NCI-H2171 treated with DMSO at 0.1 percent for 48 hours (cell line): ENCODE results near the gene MYO1D.
A peak's percentile ranks its signal among the peaks of the same experiment; 100 is the strongest.
"Not testable (repeated sequence)": the region's sequence is repeated elsewhere in the genome, so short reads cannot be mapped to it uniquely, and the experiment has no call there.

Source experiments
- DNase-seq: peaks from one replicate; lab custom pipeline; 2025; lab: John Stamatoyannopoulos, UW

Gene MYO1D

DNA sequence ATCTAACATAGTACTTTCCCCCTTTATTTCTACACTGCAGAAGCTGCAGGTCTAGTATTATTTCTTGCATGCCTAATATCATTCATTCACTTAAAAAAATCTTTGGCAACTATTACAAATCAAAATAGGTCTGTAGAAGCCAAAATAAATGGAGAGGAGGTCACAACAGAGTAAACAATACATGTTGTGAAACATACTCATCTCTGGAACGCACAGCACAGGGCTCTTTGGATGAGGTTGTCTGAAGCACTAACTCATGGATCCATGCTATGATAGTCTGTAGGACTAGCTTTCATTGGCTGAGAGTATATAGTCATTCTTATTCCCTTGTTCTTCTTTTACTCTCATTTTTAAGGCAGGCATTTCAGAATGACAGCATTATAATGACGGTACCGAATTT, 21.3 kb downstream of the MYO1D start:
- DNase-seq, result no peak

DNA sequence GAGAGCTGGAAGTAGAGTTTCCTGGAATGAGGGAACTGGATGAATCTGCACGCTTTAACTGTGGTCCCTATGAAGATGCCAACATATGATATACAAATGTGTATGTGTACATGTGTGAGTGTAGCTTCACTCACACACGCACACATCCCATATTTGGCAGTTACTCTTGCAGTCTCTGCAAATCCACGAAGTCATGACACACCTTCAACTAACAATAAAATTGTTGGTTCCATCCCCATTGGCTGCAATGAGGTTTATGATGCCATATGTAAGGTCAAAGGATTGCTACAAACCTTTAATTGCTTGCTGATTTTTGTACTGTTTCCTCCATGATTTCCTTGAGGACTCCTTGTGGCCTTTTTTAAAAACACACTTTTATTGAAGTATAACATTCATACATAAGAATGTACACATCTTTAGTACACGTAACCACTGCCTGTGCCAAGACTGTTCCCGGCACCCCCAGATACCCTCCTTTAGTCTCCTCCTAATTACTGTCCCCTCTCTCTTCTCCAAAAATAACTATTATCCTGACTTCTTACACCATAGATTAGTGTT, 22.0 kb downstream of the MYO1D start:
- no peak for DNase-seq

DNA sequence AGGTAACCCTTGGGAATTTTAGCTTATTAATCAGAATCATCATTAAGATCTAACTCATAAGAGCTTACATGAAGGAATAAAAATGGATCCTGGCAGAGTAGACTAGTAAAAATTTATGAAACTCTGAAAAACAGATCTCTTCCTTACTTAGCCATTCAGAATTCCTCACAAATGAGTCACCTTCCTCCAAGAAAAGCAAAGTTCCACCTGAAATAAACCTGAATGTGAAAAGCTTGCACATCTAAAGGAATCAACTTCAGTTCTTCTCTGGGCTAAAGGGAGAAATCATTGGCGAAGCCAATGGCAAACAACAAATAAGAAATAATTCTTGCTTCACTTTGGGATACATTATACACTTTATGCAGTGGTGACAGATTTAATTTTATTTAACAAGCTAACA, 22.7 kb downstream of the MYO1D start:
- no peak for DNase-seq

DNA sequence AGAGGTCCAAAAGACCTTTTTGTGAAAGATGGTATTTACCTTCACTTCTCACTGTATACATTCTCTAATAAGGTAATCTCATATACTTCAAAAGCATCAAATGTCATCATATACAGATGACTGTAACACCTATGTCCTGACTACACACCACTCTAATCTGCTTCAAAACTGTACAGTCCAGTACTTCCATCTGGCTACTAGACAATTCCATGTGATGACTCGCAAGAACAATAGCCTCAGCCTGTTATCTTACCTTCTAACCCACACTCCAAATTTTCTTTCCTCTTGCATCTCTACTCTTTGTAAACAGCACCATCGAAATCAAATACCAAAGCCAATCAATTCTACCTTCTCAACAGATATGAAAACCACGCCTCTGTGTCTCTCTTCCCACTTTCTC, 24.1 kb downstream of the MYO1D start:
- no peak for DNase-seq

DNA sequence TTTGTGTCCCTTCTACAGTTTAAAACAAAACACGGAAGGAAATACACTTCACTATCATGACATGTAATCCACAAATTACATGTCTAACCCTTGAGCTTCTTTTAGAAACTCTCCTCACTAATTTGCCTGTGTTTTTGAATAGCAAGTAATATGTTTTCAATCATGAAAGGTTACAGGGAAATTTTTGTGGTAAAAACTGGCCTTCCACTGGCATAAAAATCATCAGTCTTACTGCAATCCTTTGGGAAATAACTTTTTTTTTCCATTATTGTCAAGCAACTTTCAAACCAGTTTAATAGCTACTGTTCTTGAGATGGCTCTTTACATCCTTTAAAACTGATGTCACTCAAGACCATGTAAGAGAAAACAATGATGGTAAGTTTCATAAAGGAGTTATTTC, 27.0 kb downstream of the MYO1D start:
- DNase-seq, result no peak

DNA sequence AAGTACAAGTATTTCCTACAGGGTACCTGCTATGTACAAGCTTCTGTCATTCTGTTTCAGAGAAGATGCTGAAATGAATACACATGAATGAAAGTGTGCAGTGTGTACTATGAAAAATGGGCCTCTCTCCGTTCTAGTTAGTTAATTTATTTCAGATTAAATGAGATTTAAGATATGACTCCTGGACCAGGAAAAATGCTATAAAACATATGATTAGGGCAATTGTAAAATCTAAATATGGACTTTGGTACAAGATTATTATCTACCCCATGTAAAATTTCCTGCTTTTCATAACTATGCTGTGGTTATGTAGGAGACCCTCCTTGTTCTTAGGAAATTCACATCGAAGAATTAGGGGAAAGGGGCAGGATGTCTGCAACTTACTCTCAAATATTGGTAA, 28.9 kb downstream of the MYO1D start:
- no peak for DNase-seq

DNA sequence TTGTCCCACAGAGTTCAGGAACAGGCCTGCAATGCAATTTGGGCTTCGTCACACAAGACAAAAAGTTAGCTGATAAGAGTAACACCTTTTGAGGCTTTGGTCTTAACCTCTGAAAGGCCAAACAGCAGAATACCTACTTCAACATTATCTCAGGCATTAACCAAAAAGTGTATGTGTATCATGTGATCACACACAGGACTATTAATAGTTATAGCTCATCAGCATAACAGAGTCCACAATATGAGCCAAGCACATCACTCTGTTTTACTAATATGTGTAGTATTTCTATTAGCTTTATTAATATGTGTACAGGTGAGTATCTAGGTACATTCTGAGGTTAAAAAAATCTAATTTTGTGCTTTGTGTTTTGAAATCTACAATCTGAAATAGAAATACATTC, 30.8 kb downstream of the MYO1D start:
- DNase-seq, result no peak

DNA sequence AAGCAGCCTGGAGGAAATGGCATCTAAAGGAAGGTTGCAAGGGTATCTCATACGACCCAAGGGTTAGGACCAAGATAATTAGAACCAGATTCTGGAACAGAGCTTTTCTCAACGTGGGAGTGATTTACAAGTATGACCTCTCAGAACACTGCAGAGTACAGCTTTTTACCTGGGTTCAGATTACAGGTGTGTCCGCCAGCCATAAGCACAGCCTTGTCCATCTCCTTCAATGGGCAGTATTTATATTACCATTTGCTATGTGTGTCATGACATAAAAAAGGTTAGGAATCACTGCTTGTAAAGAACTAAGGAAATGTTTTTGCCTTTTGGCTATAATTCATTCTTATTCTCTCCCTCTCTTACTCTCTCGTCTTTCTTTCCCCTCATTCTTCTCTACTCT, 36.7 kb downstream of the MYO1D start:
- no peak for DNase-seq

DNA sequence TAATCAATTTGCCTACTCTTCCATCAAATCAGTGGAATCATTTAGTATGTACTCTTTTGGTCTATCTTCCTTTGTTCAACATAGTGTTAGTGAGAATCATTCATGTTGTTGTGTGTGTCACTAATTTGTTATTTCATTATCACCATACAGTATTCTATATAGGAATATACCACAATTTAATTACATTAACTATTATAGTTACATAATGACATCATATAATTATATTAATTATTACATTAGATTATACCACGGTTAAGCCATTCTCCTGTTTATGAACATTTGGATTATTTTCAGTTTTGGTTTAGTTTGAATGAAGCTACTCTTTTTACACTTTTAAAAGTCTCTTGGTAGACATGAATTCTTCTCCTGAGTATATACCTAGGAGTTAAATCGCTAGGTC, 40.4 kb downstream of the MYO1D start:
- DNase-seq, result no peak

DNA sequence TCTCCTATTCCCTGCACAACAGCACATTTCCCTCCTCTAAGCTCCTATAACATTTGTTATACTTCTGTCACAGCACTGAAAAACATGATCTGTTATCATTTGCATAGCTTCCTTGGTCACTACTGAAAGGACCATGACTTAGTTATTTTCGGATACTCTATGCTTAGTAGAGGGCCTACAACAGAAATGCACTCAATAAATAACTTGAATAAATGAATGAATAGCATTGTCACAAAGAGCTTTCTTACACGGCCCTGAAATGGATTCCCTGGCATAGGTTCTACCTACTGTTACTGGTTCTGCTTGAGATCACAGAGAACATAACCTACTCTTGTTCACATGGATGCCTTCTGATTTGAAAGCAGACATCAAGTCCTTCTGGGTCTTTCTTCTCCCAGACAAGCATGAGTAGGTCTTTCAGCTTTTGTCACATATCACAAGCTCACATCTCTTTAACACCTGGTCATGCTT, 41.6 kb downstream of the MYO1D start:
- no peak for DNase-seq

DNA sequence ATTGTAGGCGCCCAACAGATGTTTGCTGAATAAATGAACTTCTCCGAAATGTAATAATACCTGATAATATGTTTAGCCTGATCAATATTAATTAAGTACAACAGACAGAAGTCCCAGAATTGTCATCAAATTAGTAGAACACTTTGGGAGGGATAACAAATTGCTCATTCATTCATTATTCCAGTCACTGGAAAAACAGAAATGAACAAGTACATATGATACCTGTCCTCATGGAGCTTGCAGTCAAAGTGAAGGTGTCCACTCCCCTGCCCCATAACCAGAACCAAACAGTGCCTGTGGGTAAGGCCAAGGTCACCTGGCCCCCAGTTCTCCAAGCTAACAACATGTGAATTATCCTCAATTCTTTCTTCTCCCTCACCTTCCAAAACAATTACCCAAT, 42.8 kb downstream of the MYO1D start:
- no peak for DNase-seq

DNA sequence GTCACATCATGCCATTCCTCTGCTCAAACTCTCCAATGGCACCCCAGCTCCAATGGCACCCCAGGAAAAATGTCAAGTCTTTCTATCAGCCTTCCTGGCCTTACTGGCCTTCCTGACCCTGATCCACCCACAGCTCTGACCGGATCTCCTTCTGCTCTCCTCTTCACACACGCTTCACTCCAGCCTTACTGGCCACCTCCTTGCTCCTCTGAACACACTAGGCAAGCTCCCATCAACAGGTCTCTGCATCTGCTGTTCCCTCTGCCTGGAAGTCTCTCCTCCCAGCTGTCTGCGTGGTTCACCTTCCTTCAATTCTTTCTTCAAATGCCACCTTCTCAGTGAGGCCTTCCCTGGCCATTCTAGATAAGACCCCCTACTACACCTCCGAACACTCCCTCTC, 43.4 kb downstream of the MYO1D start:
- no peak for DNase-seq

DNA sequence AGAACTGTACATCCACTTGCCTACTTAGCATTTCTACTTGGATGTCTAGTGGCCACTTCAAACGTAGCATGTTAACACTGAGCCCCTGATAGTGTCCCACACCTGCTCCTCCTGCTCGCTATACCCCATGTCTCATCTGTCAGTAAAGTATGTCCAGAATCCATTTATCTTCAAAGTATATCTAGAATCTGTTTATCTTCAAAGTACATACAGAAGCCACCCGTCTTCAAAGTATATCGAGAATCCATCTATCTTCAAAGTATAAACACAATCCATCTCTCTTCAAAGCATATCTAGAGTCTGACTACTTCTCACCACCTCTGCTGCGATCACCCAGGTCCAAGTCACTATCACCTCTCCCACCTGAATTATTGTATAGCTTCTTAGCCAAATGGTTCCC, 43.8 kb downstream of the MYO1D start:
- no peak for DNase-seq

DNA sequence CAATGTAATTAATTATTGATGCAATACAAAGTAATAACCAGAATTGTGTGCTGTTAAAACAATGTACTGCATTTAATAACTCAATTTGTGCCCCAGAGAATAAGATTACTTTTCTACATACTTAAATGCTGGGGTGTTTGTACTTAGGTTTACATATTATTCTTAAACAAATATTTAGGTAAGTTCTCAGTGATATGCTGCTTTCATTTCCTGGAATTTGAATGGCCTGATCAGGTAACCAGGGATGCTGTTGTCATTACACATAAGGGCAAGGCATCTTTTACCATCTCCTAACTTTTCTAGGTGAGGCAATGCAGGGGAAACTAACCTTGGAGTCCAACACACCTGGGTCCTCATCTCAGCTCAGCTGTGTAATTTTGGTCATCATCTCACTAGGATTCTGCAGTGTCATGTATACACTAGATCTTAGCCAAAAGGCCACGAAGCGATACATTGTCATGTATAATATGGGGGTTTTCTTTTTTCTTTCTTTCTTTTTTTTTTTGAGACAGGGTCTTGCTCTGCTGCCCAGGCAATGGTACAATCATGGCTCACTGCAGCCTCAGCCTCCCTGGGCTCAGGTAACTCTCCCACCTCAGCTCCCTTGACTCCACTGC, 45.2 kb downstream of the MYO1D start:
- DNase-seq, result no peak

DNA sequence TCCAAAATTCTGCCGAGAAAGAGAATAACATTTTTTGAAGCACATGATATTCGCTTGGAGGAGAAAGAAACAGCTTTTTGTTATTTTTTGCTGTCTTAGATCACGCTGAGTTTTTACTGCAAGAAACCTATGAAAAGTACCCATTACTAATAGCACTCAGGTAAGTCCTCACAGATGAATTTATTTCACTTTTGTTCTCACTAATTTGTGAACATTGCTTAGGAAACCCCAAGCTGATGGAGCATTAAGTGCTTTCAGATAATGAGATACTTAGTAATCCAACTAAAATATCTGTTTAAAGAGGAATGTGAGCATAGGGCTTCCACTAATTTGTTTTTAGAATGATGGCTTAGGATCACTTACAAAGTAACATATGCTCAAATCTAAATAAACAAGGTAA, 45.7 kb downstream of the MYO1D start:
- DNase-seq, result no peak

DNA sequence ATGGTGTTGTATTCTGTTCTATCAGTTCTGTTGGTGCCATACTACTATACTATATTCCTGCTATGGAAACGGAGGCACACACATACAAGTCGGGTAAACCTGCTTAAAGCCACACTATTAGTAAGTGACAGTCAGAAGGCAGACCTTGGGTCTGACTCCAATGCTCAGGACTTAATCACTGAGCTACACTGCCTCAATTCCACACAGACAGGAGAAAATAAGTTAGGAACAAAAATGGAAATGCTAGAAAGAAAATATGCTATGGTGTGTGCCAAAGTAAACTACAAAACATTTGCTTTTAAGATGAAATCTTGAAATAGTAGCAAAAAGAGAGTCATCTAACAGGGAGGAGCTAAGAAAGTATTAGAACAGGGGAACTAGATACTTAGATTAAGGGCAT, 48.1 kb downstream of the MYO1D start:
- no peak for DNase-seq

DNA sequence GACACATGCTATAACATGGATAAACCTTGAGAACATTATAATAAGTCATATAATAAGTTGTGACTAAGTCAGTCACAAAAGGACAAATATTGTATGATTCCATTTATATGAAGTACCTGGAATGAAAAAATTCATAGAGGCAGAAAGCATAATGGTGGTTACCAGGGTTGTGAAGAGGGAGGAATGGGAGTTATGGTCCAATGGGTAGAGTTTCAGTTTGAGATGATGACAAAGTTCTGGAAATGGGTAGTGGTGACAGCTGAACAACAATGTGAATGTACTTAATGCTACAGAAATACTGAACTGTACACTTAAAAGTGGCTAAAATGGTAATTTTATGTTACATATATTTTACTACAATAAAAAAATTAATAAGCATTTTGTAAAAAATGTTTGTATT, 49.7 kb downstream of the MYO1D start:
- peak; percentile 29 for DNase-seq

DNA sequence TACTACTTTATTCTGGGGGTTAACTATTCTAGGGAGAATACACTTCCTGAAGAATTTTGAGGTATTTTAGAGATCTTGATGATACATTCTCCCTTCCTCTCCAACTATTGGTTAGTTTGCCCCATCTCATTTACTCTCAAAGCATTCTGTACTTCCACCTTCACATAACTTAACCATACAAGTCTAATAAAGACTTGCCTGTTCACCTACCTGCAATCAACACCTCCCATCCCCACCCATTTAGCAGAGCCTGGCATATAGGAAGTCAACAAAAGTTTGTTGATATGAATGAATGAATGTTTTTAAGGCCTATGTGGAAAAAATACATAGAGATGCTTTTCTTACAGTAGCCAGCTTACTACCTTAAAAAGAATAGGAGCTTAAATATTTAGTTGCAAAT, 50.8 kb downstream of the MYO1D start:
- no peak for DNase-seq

DNA sequence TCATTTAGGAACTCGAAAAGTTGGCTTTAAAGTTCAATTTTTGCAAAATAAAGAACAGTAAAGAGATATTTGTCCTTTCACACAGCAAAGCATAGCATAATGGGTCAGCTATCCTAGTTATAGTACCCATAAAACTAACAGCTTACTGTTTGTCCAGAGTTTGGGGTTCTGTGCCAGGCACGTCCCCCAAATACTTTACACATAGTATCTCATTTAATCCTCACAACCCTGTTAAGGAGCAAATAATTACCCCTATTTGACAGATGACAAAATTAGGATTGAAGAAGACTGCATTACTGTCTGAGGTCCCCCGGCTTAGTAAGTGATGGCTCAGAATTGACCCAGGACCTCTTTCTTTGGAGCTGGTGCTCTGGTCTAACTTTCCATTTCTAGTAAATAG, 52.6 kb downstream of the MYO1D start:
- no peak for DNase-seq

DNA sequence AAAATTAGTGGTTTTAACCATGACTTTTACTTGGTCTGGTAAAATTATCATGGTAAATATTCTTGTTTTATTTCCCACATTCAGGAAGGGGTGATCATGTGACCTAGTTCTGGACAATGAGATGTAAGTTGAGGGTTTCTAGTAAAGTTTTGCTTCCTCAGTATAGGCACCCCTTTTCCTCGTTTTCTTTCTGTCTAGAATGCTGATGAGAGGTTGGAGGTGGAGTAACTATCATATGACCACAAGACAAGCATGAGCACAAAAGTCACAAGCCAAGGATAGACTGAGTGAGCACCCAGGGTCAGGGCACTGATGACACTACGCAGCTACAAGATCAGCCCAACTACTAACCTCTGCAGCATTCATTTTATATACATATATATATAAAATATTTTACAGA, 53.9 kb downstream of the MYO1D start:
- peak; percentile 18 for DNase-seq

DNA sequence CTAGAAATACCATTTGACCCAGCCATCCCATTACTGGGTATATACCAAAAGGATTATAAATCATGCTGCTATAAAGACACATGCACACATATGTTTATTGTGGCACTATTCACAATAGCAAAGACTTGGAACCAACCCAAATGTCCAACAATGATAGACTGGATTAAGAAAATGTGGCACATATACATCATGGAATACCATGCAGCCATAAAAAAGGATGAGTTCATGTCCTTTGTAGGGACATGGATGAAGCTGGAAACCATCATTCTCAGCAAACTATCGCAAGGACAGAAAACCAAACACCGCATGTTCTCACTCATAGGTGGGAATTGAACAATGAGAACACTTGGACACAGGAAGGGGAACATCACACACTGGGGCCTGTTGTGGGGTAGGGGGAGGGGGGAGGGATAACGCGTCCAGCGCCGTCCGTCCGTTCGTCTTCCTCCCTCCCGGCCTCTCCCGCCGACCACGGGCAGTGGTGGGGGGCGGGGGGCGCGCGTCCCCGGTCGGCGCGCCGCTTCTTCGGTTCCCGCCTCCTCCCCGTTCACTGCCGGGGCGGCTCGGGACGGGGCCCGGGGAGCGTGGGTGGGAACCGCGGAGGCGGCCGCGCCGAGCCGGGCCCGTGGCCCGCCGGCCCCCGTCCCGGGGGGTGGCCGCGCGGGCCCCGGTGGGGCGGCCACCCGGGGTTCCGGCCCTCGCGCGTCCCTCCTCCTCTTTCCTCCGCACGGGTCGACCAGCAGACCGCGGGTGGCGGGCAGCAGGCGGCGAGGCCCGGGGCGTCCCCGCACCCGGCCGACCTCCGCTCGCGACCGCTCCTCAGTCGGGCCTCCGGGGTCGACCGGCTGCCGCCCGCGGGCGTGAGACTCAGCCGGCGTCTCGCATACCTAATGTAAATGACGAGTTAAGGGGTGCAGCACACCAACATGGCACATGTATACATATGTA, 54.7 kb downstream of the MYO1D start:
- not testable (repeated sequence) for DNase-seq

DNA sequence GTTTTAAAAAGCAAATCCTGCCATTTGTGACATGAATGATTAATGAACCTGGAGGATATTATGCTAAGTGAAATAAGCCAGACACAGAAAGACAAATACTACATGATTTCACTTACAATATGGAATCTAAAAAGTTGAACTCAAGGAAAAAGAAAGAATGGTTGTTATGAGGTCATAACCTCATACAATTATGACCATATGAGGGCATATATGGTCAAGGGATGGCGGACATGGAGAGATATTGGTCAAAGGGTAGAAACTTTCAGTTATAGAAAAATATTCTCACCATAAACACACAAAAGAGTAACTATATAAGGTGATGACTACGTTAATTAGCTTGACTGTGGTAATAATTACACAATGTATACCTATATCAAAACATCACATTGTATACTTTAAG, 56.5 kb downstream of the MYO1D start:
- no peak for DNase-seq

DNA sequence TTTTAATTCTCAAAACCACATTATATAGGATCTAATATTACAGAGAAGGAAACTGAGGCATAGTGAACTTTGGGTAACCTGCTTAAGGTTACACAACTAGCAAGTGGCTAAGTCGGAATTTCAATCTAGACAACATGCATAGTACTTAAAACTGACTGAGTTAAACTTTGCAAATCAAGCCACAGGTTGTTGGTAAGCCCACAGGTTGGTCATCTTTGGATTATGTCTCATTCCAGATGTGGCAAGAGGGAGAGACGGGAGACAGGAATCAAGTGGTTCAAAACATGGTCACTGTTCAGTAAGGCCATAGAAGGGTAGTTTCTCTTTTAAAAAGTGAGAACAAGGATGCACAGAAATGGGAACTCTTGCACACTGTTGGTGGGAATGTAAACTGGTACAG, 57.1 kb downstream of the MYO1D start:
- DNase-seq, result no peak
